G401.6 (cell line): ENCODE data around the gene MFAP2.
"Not testable (repeated sequence)": the region's sequence is repeated elsewhere in the genome, so short reads cannot be mapped to it uniquely, and the experiment has no call there.

Source experiments
- FAIRE-seq: peaks from 2 replicates; lab custom pipeline; 2012; peaks lifted over from hg19 to GRCh38; lab: Jason Lieb, UNC

MFAP2 gene

GRCh38 chr1:16978567-16979474, 1.6 kb downstream of the MFAP2 start:
- FAIRE-seq: no peak

DNA sequence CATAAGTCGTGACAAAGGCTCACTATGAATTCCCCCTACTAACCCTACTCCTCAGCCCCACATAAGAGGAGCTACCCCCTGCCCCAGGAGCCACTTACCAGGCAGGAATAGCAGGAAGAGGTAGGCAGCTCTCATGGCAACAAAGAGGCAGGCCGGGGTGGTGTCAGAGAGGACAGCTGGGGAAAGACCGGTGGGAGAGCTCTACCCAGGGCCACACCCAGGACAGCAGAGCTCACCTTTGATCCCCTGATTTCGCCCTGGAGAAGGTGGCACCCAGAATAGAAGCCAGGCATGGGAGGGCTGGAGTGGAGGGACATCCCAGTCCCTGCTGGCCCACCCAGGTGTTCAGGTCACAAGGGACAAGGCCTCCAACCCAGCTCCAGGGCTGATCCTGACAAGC, 2.3 kb downstream of the MFAP2 start:
- FAIRE-seq: no peak

DNA sequence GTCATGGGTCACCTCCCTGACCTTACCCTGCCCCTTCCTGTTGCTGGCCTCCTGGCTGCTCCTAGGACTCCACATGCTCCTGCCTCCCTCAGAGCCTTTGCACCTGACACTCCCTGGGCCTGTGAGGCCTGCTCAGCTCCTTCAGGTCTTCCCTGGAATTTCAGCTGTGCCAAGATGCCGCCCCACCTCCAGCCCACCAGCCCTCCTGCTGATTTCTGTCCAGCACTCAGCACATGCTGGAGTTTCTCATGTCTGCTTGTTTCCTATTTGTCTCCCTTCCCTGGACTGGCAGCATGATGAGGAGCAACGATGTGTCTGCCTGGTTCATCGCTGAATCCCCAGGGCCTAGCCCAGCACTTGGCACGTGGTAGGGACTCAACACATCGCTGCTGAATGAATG, 3.0 kb downstream of the MFAP2 start:
- FAIRE-seq: no peak

GRCh38 chr1:16976966-16977365, 3.5 kb downstream of the MFAP2 start:
- no peak for FAIRE-seq

DNA sequence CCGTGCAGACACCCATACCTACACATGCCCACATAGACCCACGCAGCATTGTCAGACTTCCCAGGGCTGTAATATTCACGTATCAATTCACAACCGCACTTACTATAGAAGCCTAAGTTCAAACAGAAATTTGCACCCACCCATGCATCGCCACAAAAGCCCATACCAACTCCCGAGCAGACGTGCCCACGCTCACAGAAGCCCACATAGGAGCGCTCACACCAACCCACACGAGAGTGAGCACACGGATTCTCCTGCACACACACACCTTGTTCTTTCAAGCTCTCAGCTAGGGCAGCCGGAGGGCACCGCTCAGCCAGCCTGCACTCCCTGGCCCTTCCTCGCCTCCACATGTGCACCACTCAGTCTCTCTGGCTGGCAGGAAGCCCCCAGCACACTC, 4.6 kb downstream of the MFAP2 start:
- FAIRE-seq: no peak

DNA sequence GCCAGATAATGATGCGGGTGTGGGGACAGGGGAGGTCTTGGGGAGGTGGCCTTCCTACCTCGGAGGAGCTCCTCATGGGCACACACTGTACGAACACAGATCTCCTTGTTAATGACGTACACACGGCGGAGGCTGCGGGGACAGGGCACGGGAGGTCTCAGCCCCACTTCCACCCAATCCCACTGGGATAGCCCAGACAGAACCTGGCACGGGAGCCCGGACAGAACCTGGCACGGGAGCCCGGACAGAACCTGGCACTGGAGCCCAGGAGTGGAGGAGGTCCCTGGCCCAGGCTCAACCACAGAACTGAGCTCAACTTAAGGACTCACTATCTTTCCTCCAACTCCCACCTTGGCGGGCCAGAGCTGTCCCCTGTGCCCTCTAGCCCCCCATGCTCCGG, 5.2 kb downstream of the MFAP2 start:
- no peak for FAIRE-seq

DNA sequence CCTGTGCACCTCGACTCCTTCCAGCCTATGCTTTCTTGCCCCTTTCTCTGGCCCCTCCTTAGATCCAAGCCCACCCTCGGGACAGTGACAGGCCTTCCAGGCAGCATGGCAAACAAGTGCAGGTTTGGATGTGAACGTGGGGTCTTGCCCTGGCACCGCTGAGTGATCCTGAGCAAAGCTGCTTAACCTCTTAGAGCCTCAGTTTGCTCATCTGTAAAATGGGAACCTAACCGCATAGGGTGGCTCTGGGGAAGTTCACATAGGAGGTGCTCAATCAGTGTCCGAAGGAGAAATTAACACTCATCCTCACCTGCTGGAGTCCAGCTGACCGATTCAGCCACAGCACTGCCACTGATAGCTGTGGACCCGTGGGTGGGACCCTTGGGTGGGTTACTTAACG, 7.2 kb downstream of the MFAP2 start:
- FAIRE-seq: no peak

DNA sequence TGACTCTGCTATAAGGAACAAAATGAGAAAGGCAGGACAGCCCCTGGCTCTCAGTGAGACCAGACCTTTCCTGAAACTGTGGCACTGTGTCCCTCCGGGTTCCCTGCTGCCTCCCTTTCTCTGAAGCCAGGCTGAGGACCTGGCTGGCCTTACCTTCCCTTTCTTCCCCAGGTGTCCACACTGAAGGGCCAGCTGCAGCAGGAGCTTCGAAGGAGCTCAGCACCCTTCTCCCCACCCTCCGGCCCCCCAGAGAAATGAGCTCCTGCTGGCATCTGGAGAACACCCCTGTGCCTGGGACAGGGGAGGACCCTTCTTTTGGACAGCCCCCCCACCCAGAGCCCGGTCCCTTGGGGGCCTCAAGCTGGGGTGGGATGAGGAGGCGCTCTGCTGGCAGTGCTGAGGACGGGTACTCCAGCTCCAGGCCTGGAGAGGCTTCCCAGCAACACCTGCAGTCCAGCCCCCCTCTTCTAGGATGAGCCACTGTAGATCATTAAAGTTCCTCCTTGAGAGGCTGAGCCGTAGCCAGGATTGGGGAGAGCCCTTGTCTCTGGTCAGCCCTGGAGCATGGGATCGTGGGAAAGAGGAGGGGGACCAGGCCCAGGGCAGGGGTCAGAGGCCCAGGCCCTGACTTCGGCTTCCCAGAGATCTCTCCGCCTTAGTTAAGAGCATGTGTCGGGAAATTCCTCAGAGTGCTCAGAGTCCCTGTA, 8.1 kb downstream of the MFAP2 start:
- FAIRE-seq: no peak

GRCh38 chr1:16971341-16972188, 8.9 kb downstream of the MFAP2 start:
- FAIRE-seq: peak; percentile 19

- FAIRE-seq: no peak
Measured at GRCh38 chr1:16970132-16970910, 10.1 kb downstream of the MFAP2 start.

GRCh38 chr1:16969651-16970050, 10.8 kb downstream of the MFAP2 start:
- FAIRE-seq: no peak

DNA sequence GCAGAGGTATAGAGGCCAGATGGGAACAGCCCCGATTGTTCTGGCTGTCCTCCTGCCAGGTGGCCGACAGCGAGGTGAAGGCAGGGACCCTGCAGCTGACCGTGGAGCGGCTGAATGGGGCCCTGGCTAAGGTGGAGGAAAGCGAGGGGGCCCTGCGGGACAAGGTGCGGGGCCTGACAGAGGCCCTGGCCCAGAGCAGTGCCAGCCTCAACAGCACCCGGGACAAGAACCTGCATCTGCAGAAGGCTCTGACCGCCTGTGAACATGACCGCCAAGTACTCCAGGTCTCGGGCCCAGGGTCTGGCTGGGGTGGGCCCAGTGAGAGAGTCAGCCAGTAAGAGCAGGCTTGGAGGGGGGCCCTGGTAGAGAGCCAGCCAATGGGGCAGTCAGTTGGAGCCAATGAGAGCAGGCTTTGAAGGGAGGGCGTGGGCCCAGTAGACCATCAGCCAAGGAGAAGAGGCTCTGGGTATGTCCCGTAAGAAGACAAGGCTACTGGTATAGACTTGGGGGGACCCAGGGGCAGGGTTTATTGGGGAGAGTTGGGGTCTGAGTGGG, 11.3 kb downstream of the MFAP2 start:
- no peak for FAIRE-seq

GRCh38 chr1:16968372-16968771, 12.0 kb downstream of the MFAP2 start:
- no peak for FAIRE-seq

GRCh38 chr1:16967962-16968361, 12.5 kb downstream of the MFAP2 start:
- no peak for FAIRE-seq

GRCh38 chr1:16967095-16967575, 13.3 kb downstream of the MFAP2 start:
- no peak for FAIRE-seq

DNA sequence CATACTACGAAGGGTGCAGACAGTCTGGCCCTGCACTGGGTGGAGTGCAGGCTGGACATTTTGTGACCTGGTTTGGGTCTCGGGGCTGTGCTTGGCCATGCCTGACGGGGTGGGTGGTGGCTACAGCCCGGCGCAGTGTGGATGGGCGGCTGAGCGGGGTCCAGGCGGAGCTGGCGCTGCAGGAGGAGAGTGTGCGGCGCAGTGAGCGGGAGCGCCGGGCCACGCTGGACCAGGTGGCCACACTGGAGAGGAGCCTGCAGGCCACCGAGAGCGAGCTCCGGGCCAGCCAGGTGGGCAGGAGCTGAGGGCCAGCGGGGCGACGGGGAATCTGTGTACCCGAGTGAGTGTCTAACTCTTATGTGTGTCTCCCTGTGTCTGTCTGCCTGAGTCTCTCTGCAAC, 14.1 kb downstream of the MFAP2 start:
- FAIRE-seq: no peak

DNA sequence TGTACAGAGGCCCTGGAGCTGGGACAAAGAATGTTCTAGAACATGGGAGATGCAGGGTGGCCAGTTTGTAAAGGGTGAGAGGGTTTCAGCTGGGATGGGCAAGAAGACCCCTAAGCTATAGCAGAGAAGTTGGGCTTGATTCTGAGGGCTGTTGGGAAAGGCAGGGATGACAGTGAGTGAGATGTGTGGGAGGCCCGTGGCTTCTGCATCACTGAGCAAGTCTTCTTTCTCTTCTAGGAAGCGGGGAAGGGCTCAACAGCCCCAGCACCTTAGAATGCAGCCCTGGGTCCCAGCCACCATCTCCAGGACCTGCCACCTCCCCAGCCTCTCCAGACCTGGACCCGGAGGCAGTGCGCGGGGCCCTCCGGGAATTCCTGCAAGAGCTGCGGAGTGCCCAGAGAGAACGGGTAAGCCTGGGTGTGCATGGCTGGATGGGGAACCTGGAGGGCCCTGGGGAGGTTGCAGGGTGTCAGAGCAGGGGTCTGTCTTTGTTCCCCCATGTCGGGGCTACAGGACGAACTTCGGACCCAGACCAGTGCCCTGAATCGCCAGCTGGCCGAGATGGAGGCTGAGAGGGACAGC, 14.8 kb downstream of the MFAP2 start:
- no peak for FAIRE-seq

GRCh38 chr1:16964169-16964568, 16.3 kb downstream of the MFAP2 start:
- not testable (repeated sequence) for FAIRE-seq

GRCh38 chr1:16961297-16962133, 18.9 kb downstream of the MFAP2 start:
- no peak for FAIRE-seq
